Tibial nerve (tissue), 4 donors: Measurements from ENCODE around the gene DAB1. TPM values are rescaled to one million over a fixed set of nuclear protein-coding genes. Genes with fewer than 3 reads are reported as not detected.

Experiments used
- DNase-seq, 2 donors: peaks; one replicate each; pipeline ENCODE4 v3.0.0-alpha.2; 2019; ENCODE audit warnings: low spot score in 2 of 2
- H3K27ac ChIP-seq, 4 donors: fragments of 200-600 bp; sonication (generic) in 3 of 4; one replicate each; pipeline ENCODE4 v1.5.1; 2017 to 2019; ENCODE audit warnings: mild to moderate bottlenecking in 1 of 4
- H3K27me3 ChIP-seq, 2 donors: fragments of 200-600 bp; sonication (generic) in 1 of 2; one replicate each; pipeline versions ENCODE4 v1.5.1 to v1.6.0; 2017 to 2019
- H3K36me3 ChIP-seq, 3 donors: fragments of 200-600 bp; sonication (generic); one replicate each; pipeline ENCODE4 v1.5.1; 2018 to 2019
- H3K4me1 ChIP-seq, 4 donors: fragments of 200-600 bp; sonication (generic) in 3 of 4; one replicate each; pipeline ENCODE4 v1.5.1; 2017 to 2019
- H3K4me3 ChIP-seq, 4 donors: fragments of 200-600 bp; sonication (generic) in 3 of 4; one replicate each; pipeline ENCODE4 v1.5.1; 2017 to 2019; ENCODE audit warnings: mild to moderate bottlenecking in 1 of 4, moderate library complexity in 1 of 4
- H3K9me3 ChIP-seq, 4 donors: fragments of 200-600 bp; sonication (generic) in 3 of 4; one replicate each; pipeline ENCODE4 v1.5.1; 2017 to 2019
- CTCF ChIP-seq, 5 experiments: fragments of 200-600 bp in 3 of 5; fragments of 450-650 bp in 2 of 5; sonication (generic) in 3 of 5; IDR thresholded peaks; one replicate each; pipeline ENCODE4 v1.5.1; 2016 to 2019; ENCODE audit warnings: antibody characterized with exemption in 5 of 5, mild to moderate bottlenecking in 3 of 5, moderate library complexity in 2 of 5
- EP300 ChIP-seq, 2 donors: sonication (generic); formaldehyde crosslinking; IDR thresholded peaks; one replicate each; pipeline ENCODE4 v1.6.1; 2017; ENCODE audit warnings: antibody characterized with exemption in 2 of 2, mild to moderate bottlenecking in 1 of 2
- POLR2A ChIP-seq, 2 donors: fragments of 450-650 bp; IDR thresholded peaks; one replicate each; pipeline ENCODE4 v1.6.1; 2017; ENCODE audit warnings: antibody characterized with exemption in 2 of 2, mild to moderate bottlenecking in 2 of 2, moderate library complexity in 2 of 2
- WGBS, 2 donors: methylation state at CpG; one replicate each; pipeline ENCODE4 v1.1.5; 2018; 5-methylcytosine and 5-hydroxymethylcytosine counted together
- total RNA-seq, 4 donors: library from RNA; depleted of rRNA; stranded (reverse); fragments of >200 nt; gene quantifications; one replicate each; pipeline ENCODE4 v1.1.0, GENCODE V29; 2016

Gene DAB1
- total RNA-seq, 4 donors from 2014 or later = 4.0 to 8.3 (median 4.4) TPM

GRCh38 chr1:56985857-56986256 is 438.0 kb downstream of the DAB1 start:
- 79 to 98% methylated on average over 2 of the region's 2 CpGs for WGBS, 2 donors
- no peak overlapping the region for H3K4me3 ChIP-seq
- no peaks in the 10 kb centered on the region for H3K9me3 ChIP-seq
- no peaks in the 10 kb centered on the region for H3K4me1 ChIP-seq
- no peak overlapping the region for H3K27ac ChIP-seq
- TF ChIP-seq POLR2A (IDR thresholded peaks at IDR 0.05) (no peak), EP300 (IDR thresholded peaks at IDR 0.05) (no peak), CTCF (IDR thresholded peaks at IDR 0.05) (no peak)
- no peak for DNase-seq
- H3K36me3 ChIP-seq = no peaks in the 10 kb centered on the region
- H3K27me3 ChIP-seq = no peaks in the 10 kb centered on the region

GRCh38 chr1:56983484-56983883 is 440.4 kb downstream of the DAB1 start:
- no peak for DNase-seq
- WGBS, 2 donors = 82 to 90% methylated on average over 6 of the region's 6 CpGs
- no peaks in the 10 kb centered on the region for H3K27me3 ChIP-seq
- no peaks in the 10 kb centered on the region for H3K36me3 ChIP-seq
- TF ChIP-seq POLR2A (IDR thresholded peaks at IDR 0.05) (no peak), EP300 (IDR thresholded peaks at IDR 0.05) (no peak), CTCF (IDR thresholded peaks at IDR 0.05) (no peak)
- no peak overlapping the region for H3K27ac ChIP-seq
- no peaks in the 10 kb centered on the region for H3K9me3 ChIP-seq
- no peak overlapping the region for H3K4me3 ChIP-seq
- H3K4me1 ChIP-seq = no peaks in the 10 kb centered on the region

GRCh38 chr1:56979986-56980755 is 443.7 kb downstream of the DAB1 start:
- Histone ChIP-seq H3K27ac (no peak overlapping the region), H3K4me3 (no peak overlapping the region), H3K36me3 (no peaks in the 10 kb centered on the region), H3K9me3 (no peaks in the 10 kb centered on the region), H3K4me1 (no peaks in the 10 kb centered on the region), H3K27me3 (peaks cover 0 to 4% of the 10 kb centered on the region in 2 donors)
- 34 to 35% methylated on average over 4 of the region's 4 CpGs for WGBS, 2 donors
- TF ChIP-seq POLR2A (IDR thresholded peaks at IDR 0.05) (no peak), CTCF (IDR thresholded peaks at IDR 0.05) (no peak), EP300 (IDR thresholded peaks at IDR 0.05) (no peak)
- no peak for DNase-seq

- no peak overlapping the region for H3K4me3 ChIP-seq
- 88 to 91% methylated on average over 5 of the region's 5 CpGs for WGBS, 2 donors
- no peaks in the 10 kb centered on the region for H3K36me3 ChIP-seq
- H3K27ac ChIP-seq = no peak overlapping the region
- H3K4me1 ChIP-seq = no peaks in the 10 kb centered on the region
- TF ChIP-seq EP300 (IDR thresholded peaks at IDR 0.05) = no peak
- no peak for TF ChIP-seq POLR2A (IDR thresholded peaks at IDR 0.05)
- no peak for TF ChIP-seq CTCF (IDR thresholded peaks at IDR 0.05)
- no peaks in the 10 kb centered on the region for H3K9me3 ChIP-seq
- no peak for DNase-seq
- peaks cover 0 to 4% of the 10 kb centered on the region in 2 donors for H3K27me3 ChIP-seq
Observed at GRCh38 chr1:56978819-56979218, 445.0 kb downstream of the DAB1 start.

GRCh38 chr1:56977910-56978309 is 445.9 kb downstream of the DAB1 start:
- no peak for TF ChIP-seq POLR2A (IDR thresholded peaks at IDR 0.05)
- TF ChIP-seq CTCF (IDR thresholded peaks at IDR 0.05) = no peak
- TF ChIP-seq EP300 (IDR thresholded peaks at IDR 0.05) = no peak
- DNase-seq = no peak
- H3K27me3 ChIP-seq = peaks cover 0 to 4% of the 10 kb centered on the region in 2 donors
- no peaks in the 10 kb centered on the region for H3K4me1 ChIP-seq
- H3K9me3 ChIP-seq = no peaks in the 10 kb centered on the region
- WGBS, 2 donors = 75 to 84% methylated on average over 4 of the region's 4 CpGs
- no peak overlapping the region for H3K27ac ChIP-seq
- no peak overlapping the region for H3K4me3 ChIP-seq
- H3K36me3 ChIP-seq = no peaks in the 10 kb centered on the region
